Activated CD8-positive, alpha-beta T cell treated with anti-CD3 and anti-CD28 coated beads for 36 hours (primary cell): ENCODE data around the gene RAP2B. TPM values are rescaled to one million over a fixed set of nuclear protein-coding genes. Genes with fewer than 3 reads are reported as not detected.

Experiments used
- ATAC-seq: fragments of 200-7000 bp; cut with Tn5 transposase; one replicate; pipeline ENCODE4 v1.10.0; 2021; ENCODE audit warnings: mild to moderate bottlenecking, moderate library complexity
- CTCF ChIA-PET: fragments of 350-600 bp; sonication (Branson Sonifier 250); formaldehyde crosslinking; loops from one replicate; lab custom pipeline; 2021; ENCODE audit warnings: antibody characterized with exemption; lab: Charles Lee
- POLR2A ChIA-PET: fragments of 350-600 bp; sonication (Branson Sonifier 250); formaldehyde crosslinking; loops from one replicate; lab custom pipeline; 2021; ENCODE audit warnings: antibody characterized with exemption; lab: Charles Lee
- DNase-seq: peaks from one replicate; pipeline ENCODE4 v3.0.0-alpha.2; 2020
- H3K27ac Mint-ChIP-seq: one replicate; pipeline ENCODE4 v1.8.0; 2021; ENCODE audit warnings: mild to moderate bottlenecking, mixed read lengths
- H3K27me3 Mint-ChIP-seq: one replicate; pipeline ENCODE4 v1.8.0; 2021; ENCODE audit warnings: mixed read lengths
- H3K36me3 Mint-ChIP-seq: one replicate; pipeline ENCODE4 v1.8.0; 2021; ENCODE audit warnings: low read depth, mixed read lengths
- H3K4me1 Mint-ChIP-seq: one replicate; pipeline ENCODE4 v1.8.0; 2021; ENCODE audit warnings: low read depth, mixed read lengths
- H3K4me3 Mint-ChIP-seq: one replicate; pipeline ENCODE4 v1.8.0; 2021; ENCODE audit warnings: mild to moderate bottlenecking, moderate library complexity, mixed read lengths
- H3K9me3 Mint-ChIP-seq: one replicate; pipeline ENCODE4 v1.8.0; 2021; ENCODE audit warnings: mixed read lengths
- intact Hi-C: fragments of 100-400 bp; cut with micrococcal nuclease; formaldehyde crosslinking; loops from one replicate; pipeline ENCODE4 v1.10.0; 2022
- total RNA-seq, 2 experiments: library from RNA; stranded (reverse); gene quantifications; one replicate each; pipeline ENCODE4 v1.2.3, GENCODE V29; 2021
- TF ChIP-seq, protein P1 (sequence below): fragments of 200-600 bp; IDR thresholded peaks from one replicate; pipeline ENCODE4 v1.8.0; 2022; ENCODE audit warnings: antibody characterized with exemption, mild to moderate bottlenecking

RAP2B gene
- total RNA-seq, 2 experiments from 2014 or later, result 14.4 to 15.3 TPM

DNA sequence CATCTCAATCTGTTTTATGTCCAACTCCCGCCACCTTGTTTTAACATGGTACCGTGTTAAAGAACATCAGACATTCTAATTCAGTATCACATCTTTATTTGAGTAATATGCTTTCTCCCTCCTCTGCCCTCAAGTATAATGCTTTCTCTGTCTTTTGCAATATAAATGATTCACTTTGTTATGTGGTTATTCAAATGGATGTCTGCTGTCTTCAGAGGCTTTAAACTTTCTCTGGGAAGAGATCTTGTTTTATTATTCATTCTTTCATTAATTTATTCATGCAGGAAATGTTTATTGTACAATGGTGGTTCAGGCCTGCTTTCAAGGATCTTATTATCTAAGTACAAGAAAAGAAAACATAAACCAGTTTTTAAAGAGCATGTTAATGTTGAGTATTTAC lies 57.1 kb downstream of the RAP2B start:
- H3K4me1 Mint-ChIP-seq, result peaks cover 46% of the 10 kb centered on the region
- no peaks in the 10 kb centered on the region for H3K27me3 Mint-ChIP-seq
- CTCF ChIA-PET, result no interaction called here
- H3K4me3 Mint-ChIP-seq, result no peak overlapping the region
- no peak for DNase-seq
- H3K36me3 Mint-ChIP-seq, result no peaks in the 10 kb centered on the region
- H3K9me3 Mint-ChIP-seq, result peaks cover 7% of the 10 kb centered on the region
- TF ChIP-seq, protein P1, sequence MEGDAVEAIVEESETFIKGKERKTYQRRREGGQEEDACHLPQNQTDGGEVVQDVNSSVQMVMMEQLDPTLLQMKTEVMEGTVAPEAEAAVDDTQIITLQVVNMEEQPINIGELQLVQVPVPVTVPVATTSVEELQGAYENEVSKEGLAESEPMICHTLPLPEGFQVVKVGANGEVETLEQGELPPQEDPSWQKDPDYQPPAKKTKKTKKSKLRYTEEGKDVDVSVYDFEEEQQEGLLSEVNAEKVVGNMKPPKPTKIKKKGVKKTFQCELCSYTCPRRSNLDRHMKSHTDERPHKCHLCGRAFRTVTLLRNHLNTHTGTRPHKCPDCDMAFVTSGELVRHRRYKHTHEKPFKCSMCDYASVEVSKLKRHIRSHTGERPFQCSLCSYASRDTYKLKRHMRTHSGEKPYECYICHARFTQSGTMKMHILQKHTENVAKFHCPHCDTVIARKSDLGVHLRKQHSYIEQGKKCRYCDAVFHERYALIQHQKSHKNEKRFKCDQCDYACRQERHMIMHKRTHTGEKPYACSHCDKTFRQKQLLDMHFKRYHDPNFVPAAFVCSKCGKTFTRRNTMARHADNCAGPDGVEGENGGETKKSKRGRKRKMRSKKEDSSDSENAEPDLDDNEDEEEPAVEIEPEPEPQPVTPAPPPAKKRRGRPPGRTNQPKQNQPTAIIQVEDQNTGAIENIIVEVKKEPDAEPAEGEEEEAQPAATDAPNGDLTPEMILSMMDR, result no peak
- ATAC-seq, result no peak
- H3K27ac Mint-ChIP-seq, result peak overlapping the region; percentile 30
- intact Hi-C loops, result loop anchor here (5.0 kb wide), 1 partner anchor 52 kb away; no protein-coding TSS in a partner anchor
- POLR2A ChIA-PET, result no interaction called here
